ENCODE data around the gene PRDM16.

- TF ChIP-seq TEAD4 (IDR thresholded peaks at IDR 0.05; ENCODE audit: borderline replicate concordance, insufficient read depth) (no peak), YY1 (IDR thresholded peaks at IDR 0.05; ENCODE audit: low read depth) (no peak), POLR2AphosphoS5 (IDR thresholded peaks at IDR 0.05; ENCODE audit: low read depth, low read length) (no peak)
- TF ChIP-seq, protein P1, sequence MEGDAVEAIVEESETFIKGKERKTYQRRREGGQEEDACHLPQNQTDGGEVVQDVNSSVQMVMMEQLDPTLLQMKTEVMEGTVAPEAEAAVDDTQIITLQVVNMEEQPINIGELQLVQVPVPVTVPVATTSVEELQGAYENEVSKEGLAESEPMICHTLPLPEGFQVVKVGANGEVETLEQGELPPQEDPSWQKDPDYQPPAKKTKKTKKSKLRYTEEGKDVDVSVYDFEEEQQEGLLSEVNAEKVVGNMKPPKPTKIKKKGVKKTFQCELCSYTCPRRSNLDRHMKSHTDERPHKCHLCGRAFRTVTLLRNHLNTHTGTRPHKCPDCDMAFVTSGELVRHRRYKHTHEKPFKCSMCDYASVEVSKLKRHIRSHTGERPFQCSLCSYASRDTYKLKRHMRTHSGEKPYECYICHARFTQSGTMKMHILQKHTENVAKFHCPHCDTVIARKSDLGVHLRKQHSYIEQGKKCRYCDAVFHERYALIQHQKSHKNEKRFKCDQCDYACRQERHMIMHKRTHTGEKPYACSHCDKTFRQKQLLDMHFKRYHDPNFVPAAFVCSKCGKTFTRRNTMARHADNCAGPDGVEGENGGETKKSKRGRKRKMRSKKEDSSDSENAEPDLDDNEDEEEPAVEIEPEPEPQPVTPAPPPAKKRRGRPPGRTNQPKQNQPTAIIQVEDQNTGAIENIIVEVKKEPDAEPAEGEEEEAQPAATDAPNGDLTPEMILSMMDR (IDR thresholded peaks at IDR 0.05), result no peak
Measured at GRCh38 chr1:3469104-3469848, 400.3 kb downstream of the PRDM16 start.

All from SK-N-SH (cell line).